HUDEP-2 (cell line): ENCODE results near the gene CHST15.

Source experiments
- DNase-seq, 76 experiments: peaks; one replicate each; lab custom pipeline; 2025; ENCODE audit not compliant: unreplicated experiment in 76 of 76; lab: John Stamatoyannopoulos, UW

CHST15 gene

GRCh38 chr10:124068929-124069328 lies 24.5 kb downstream of the CHST15 start:
- no peak for DNase-seq

DNA sequence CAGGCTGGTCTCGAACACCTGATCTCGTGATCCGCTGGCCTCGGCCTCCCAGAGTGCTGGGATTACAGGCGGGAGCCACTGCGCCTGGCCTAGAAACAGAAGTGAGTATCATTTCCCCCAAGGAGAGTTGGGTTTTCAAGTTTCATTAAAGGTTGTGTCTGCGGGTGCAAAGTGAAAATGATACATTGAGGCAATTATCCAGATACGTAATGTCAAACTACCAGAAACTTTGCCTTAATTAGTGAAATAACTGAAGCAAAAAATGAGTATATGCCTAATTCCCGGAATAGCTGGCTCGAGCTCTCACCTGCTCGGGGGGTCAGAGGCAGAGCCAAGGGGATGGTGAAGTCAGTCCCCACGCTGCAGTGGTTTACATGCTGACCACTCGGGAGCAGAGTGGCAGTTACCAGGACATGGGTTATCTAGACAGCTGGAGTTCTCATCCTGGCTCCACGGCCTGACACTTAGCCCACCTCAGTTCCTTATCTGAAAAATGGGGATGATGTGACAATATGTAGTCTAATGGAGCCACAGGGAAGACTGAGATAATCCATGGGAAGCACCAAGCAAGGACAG lies 25.5 kb downstream of the CHST15 start:
- DNase-seq = no peak

- DNase-seq = no peak
Measured at GRCh38 chr10:124066781-124067714, 26.4 kb downstream of the CHST15 start.

DNA sequence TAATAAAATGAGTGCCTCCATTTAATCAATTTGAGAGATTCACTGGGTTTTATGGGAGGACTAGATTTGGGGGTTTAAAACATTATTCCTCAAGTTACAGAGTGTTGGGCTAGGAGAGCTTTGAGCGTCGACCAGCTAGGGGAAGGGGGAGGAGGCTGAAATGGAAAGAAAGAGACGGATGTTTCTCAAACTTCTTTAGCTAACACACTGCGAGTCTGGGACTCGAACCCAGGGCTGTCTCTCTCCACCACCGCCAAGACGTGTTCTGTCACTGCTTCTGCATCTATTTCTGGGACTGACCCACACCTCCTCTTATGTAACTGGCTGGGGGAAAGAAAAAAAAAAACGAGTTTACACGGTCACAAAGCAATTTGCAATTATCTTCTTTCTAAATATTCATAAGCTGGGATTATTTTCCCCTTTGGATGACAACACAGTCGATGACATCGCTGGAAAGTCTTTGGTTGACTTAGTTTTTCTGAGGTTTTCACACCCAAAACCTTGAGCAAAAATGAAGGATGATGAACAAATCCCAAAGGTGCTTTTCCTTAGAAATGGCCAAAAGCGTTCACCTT lies 27.2 kb downstream of the CHST15 start:
- no peak for DNase-seq

GRCh38 chr10:124065382-124066125 lies 27.8 kb downstream of the CHST15 start:
- DNase-seq = no peak

DNA sequence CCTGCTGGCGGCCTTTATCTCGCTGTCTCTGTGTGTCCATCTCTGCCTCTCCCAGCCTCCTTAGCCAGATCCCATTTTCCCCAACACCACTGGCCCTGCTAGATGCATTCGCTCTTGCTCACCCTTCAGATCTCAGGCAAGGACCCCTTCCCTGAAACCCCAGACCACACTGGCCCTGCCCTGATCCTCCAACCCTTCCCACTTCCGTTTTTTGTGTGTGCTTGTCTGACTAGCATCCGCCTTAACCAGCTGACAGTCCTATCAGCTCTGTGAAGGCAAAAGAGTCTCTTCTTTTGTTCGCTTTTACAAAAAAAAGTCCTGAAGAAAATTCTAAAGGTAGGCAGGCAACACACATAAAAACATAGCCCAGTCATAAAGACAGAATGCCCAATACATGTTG lies 28.7 kb downstream of the CHST15 start:
- no peak for DNase-seq

DNA sequence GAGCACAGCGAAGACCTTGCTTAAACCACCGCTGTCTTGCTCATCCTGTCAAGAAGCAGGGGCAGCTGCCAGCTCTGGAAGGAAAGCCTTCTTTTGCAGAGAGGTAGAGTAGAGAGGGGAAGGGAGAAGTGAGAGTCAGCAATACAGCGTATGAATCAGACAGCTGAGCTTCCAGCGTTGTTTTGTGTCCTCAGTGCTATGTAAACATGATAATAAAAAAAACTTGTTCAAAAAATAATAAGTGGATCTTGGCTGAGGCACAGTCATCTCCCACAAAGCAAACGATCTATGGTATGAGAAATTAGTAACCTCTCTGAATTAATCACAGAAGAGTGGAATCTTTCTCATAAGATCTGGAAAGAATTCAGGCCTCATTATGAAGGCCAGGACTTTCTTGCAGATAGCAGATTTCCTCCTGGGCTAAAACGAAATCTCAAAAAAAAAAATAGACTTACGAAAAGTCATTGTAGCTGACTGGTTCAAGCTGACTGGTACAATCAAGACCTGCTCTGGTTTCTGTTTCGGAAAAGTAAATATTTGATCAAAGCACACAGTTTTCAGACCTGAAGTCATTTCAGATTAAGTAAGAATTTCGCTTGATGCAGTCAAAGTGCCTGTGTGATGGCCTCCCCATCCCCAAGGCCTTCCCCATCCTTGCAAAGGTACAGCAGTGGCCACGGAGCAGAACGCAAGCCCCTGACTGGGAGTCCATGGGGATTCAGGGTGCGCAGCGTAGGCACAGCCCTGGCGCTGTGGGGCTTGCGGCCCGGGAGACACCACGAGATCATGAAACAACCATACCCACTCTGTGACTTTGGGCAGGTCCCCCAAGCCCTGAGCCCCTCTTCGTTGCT lies 29.4 kb downstream of the CHST15 start:
- no peak for DNase-seq

- no peak for DNase-seq
Measured at GRCh38 chr10:124062390-124062789, 31.0 kb downstream of the CHST15 start.

DNA sequence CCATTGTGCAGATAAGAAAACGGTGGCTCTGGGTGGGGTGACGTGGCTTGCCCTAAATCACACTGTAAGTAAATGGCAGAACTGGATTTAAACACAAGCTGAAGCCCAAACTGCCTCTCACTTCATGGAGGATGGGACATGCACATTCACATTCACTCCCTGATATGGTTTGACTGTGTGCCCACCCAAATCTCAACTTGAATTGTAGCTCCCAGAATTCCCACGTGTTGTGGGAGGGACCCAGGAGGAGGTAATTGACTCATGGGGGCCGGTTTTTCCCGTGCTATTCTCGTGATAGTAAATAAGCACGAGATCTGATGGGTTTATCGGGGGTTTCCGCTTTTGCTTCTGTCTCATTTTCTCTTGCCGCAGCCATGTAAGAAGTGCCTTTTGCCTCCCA lies 32.4 kb downstream of the CHST15 start:
- DNase-seq = no peak

GRCh38 chr10:124060148-124060720 lies 33.2 kb downstream of the CHST15 start:
- no peak for DNase-seq

GRCh38 chr10:124059551-124059950 lies 33.8 kb downstream of the CHST15 start:
- no peak for DNase-seq

DNA sequence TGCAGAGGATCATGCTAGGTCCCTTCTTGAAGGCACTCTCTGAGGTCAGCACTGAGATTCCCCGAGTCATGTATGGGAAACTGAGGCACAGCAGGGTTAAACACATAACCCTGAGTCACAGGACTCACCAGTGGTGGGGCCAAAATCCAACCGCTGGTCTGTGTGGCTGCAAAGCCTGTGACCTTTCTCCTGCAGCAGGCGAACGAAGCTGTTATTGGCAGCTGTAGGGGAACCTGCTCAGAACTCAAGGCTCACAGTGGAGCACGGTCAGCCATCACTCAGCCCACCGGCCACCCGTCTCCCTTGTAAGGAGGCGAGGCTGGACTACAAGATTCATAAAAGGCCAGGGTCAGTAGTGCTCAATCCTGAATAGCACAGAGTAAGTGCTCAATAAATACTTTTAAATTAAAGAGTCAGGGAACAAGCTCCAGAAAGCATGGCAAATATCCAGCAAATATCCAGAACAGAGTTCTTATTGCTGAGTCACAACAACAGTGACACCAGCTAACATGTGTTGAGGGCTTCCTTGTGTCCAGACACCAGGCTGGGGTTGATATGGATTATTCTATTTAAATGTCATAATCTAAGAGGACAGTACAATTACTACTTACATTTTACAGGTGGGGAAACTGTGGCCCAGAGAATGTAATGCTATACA lies 34.9 kb downstream of the CHST15 start:
- no peak for DNase-seq

- no peak for DNase-seq
Measured at GRCh38 chr10:124057601-124058000, 35.8 kb downstream of the CHST15 start.

DNA sequence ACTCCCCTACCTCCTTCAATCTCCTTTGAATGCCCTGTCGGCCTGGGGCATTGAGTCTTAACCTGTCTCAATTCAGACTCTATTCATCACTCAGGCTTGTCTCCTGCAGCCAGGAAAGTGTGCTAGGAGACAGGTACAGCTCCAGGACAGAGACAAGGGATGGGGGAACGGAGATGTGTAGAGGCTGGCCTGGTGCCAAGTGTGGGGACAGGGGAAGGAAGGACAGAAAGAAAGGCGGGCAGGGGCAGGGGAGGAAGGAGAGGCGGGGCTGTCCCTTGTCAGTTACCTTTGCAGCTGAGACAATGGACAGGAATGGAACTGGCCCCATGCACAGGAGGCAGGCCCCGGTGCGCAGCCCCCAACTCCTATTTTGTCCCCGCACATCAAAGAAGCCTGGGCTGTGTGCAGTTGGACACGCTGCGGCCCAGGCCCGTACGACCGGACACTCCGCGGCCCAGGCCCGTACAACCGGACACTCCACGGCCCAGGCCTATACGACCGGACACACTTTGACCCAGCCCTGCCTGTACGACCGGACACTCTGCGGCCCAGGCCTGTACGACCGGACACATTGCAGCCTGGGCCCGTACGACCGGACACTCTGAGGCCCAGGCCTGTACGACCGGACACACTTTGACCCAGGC lies 36.9 kb downstream of the CHST15 start:
- no peak for DNase-seq

DNA sequence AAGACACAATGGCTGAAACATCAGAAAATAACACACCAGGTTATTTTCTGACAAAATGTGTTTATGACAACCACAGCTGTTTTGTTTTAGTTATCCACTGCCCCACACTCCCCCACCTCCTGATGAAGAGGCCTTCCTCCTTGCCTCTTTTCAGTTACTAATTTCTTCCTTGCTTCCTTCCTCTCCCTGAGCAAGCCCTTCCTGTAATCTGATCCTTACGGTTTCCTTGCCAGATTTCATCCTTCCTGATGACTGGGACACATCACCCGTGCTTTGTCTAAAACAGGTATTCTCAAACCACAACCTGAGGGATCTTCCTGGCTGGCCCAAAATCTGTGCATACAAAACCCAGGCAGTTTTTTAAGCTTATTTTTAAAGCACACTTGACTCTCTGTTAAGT lies 39.4 kb downstream of the CHST15 start:
- no peak for DNase-seq

DNA sequence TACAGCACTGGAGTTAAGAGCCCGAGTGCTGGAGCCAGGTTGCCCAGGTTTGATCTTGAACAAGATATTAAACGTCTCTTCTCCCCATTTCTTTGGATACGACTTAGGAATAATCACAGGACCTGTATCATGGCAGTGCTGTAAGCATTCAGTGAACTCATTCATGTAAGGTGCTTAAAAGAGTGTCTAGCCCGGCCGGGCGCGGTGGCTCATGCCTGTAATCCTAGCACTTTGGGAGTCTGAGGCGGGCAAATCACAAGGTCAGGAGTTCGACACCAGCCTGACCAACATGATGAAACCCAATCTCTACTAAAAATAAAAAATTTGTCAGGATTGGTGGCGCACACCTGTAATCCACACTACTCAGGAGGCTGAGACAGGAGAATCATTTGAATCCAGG lies 40.8 kb downstream of the CHST15 start:
- no peak for DNase-seq

DNA sequence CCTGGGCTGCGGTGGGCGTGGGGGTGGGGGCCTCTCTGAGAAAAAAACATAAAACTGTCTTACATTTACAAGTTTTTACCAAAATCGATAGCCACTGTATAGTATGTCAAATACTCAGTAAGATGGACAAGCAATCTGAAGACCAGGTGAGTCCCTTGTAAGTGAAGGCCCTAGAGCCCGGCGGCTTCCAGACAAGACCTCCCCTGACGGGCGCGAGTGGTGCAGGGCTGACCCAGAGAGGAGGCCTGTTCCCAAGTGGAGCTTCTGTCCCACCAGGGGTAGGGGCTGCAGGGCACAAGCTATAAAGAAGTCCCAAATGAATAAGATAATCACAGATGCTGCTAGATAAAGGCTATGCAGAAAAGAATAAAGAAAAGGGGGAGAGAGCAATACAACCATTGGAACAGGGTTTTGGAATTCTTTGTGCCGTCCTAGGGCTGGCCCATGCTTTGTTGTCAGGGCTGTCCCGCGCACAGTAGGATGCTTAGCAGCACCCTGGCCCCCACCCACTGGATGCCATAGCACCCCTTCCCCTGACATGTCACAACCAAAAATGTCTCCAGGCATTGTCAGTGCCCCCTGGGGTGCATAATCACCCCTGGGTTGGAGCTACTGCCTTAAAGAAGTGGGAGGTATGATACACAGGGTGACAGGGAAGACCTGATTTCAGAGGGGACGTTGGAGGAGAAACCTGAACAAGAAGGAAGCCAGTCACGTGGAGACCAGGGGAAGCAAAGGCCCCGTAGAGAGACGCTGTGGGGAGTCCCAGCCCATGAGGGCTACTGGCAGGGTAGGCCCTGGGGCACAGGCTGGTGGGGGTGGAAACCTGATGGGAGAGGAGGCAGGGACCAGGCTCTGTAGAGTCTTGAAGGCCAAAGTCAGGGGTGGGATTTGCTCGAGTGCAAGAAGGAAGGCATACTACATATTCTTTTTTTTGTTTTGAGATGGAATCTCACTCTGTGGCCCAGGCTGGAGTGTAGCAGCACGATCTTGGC lies 43.1 kb downstream of the CHST15 start:
- DNase-seq = no peak

DNA sequence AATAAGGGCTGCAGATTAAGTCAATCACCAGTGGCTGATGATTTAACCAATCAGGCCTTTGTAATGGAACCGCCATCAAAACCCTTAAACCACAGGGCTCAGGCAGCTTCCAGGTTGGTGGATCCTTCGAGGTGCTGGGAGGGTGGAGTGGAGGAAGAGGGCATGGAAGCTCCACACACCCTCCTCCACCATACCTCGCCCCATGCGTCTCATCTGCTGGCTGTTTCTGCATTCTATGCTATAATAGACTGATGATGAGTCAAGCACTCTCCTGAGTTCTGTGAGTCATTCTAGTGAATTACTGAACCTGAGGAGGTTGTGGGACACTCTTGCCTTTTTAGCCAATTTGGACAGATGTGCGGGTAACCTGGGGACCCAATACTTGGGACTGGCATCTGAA lies 43.9 kb downstream of the CHST15 start:
- no peak for DNase-seq
